GM21717 (cell line): Measurements from ENCODE around the gene KRT27.
"Not testable (repeated sequence)": the region's sequence is repeated elsewhere in the genome, so short reads cannot be mapped to it uniquely, and the experiment has no call there.

Experiments
- ATAC-seq: cut with Tn5 transposase; IDR thresholded peaks from one replicate; pipeline ENCODE4 v1.9.1; 2021; ENCODE audit warnings: mild to moderate bottlenecking, moderate library complexity; ENCODE audit not compliant: unreplicated experiment

KRT27 gene

GRCh38 chr17:40760105-40761016, 22.0 kb downstream of the KRT27 start:
- ATAC-seq = no peak

DNA sequence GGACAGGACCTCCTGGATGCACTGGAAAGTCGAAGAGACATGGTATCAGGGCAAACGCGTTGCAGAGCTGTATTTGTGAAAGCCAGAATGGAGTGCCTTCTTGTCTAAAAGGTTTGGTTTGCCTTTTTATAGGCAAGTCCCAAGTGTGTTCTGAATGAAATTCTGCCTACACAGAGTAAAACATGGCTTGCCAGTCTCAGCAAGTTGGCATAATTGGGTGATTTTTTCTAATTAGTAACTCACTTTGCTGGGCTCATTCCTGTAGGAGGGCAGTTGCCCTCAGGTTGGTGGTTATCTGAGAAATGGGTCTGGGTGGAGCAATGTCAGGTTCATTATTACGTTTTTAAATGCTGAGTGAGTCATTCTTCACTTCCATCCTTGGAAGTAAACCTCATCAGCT, 27.1 kb downstream of the KRT27 start, which contains the start of gene KRT25:
TSS of gene KRT25 (minus strand) at position 101 of the 400 bp plus-strand sequence. CDS start at position 41, 60 bp downstream.
- no peak for ATAC-seq

DNA sequence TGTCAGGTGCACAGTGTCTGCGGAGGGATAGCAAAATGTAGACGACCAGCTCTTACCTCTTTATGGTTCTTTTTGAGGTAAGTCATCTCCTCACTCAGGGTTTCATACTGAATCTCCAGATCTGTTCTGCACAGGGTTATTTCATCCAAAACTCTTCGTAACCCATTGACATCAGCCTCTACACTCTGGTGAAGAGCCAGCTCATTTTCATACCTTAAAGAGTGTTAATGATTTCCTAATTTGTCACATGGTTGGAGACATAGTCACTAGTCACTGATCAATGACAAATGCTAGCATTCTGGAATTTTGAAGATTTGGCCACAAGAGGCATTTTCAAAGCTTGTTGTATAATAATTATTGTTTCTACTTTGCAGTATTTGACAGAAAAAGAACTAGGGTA, 28.5 kb downstream of the KRT27 start:
- no peak for ATAC-seq

DNA sequence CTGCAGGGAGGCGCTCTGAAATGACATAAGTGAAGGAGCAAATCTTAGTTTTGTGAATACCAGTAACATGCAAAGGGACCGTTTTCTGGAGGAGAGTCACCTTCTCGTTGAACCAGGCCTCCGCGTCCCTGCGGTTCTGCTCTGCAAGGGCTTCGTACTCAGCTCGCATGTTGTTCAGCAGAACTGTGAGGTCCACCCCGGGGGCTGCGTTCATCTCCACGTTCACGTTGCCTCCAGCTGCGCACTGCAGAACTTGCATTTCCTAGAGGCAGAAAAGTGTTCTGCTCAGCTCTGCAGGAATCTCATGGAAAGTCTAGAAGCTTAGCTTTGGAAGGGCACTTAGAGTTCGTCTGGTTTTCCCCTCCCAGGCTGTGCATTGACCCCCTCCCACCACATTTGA, 31.3 kb downstream of the KRT27 start:
- no peak for ATAC-seq

DNA sequence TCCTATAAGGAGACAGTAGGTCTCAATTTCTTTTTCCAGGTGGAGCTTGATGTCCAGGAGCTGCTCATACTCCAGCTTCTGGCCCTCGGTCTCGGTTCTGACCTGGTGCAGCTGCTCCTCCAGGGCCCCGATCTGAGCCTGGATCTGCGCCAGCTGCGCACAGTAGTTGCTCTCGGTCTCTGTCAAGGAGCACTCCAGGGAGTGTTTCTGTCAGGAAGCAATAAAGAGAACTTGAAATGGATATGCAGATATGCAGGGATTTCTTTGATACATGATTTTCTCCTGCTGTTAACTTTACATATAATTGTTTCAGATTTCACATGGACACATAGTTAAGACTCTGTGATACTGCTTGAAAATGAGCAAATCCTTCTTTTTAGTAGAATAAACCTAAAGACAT, 32.0 kb downstream of the KRT27 start:
- no peak for ATAC-seq

GRCh38 chr17:40748666-40749065, 33.7 kb downstream of the KRT27 start:
- ATAC-seq = not testable (repeated sequence)

DNA sequence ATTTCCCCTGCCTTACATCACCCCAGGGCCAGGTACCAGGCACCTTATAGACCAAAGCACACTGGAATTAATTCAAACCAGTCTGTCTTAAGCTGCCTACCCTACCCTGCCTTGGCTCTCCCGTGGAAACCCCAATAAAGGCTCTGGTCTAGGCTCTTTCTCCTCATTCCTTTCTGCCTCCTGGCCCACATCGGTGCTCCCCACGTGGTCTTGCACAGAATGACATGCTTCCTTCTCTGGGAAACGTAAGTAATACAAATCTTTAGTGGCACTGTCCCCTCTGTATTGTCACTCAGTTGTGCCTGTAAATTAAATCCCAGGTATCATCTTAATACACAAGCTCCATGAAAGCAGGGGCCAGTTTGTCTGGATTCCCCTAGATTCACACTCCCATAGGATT, 43.8 kb downstream of the KRT27 start:
- no peak for ATAC-seq

GRCh38 chr17:40735016-40735415, 47.3 kb downstream of the KRT27 start:
- no peak for ATAC-seq

- no peak for ATAC-seq
Observed at GRCh38 chr17:40734018-40734417, 48.3 kb downstream of the KRT27 start.

DNA sequence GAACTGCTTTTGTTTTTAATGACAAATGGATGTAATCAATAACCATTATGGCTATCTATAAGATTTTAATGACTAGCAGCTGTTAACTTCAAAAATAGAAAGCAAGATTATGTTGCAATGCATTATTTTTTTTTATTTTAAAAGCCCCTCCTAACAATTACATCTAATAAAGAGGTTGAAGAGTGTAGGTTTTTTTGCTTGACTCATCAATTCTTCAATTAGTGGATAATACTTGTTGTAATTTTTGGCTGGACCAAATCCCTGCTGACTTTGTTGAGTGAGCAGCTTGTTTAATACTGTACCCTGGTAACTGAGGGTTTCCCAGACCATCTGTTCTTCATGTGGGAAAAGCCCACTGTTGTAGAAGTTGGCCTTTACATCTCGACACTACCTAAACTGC, 51.4 kb downstream of the KRT27 start:
- no peak for ATAC-seq

GRCh38 chr17:40727447-40728231, 54.7 kb downstream of the KRT27 start:
- ATAC-seq = no peak

- no peak for ATAC-seq
Observed at GRCh38 chr17:40726919-40727318, 55.4 kb downstream of the KRT27 start.
